Raji (cell line): ENCODE measurements around the gene TPST2.
A peak's percentile ranks its signal among the peaks of the same experiment; 100 is the strongest.

Experiments used
- POLR2A ChIP-seq: IDR thresholded peaks from 2 replicates; pipeline ENCODE4 v1.6.1; 2011; ENCODE audit warnings: low read depth, low read length, control low read depth; ENCODE audit not compliant: insufficient read depth

Gene TPST2

GRCh38 chr22:26593763-26594162, 3.8 kb upstream of the TPST2 start:
- no peak for TF ChIP-seq POLR2A

GRCh38 chr22:26592421-26592891, 2.5 kb upstream of the TPST2 start:
- no peak for TF ChIP-seq POLR2A

- TF ChIP-seq POLR2A = no peak
Observed at GRCh38 chr22:26589367-26589844, 526 bp downstream of the TPST2 start.

- TF ChIP-seq POLR2A = no peak
Observed at GRCh38 chr22:26588729-26589366, 1.1 kb downstream of the TPST2 start.

- TF ChIP-seq POLR2A = no peak
Observed at GRCh38 chr22:26587991-26588613, 1.8 kb downstream of the TPST2 start.

- no peak for TF ChIP-seq POLR2A
Observed at GRCh38 chr22:26586556-26587325, 3.2 kb downstream of the TPST2 start.

GRCh38 chr22:26585104-26585790, 4.7 kb downstream of the TPST2 start:
- TF ChIP-seq POLR2A = no peak

- TF ChIP-seq POLR2A = no peak
Observed at GRCh38 chr22:26584010-26584409, 5.9 kb downstream of the TPST2 start.

GRCh38 chr22:26581633-26582168, 8.2 kb downstream of the TPST2 start:
- TF ChIP-seq POLR2A = no peak

- TF ChIP-seq POLR2A = no peak
Observed at GRCh38 chr22:26581026-26581425, 8.9 kb downstream of the TPST2 start.

- no peak for TF ChIP-seq POLR2A
Observed at GRCh38 chr22:26580240-26580962, 9.5 kb downstream of the TPST2 start.

- 0 out of 2 replicates have a peak, but pooled peaks have one; percentile 19 for TF ChIP-seq POLR2A
Observed at GRCh38 chr22:26579331-26579886, 10.5 kb downstream of the TPST2 start.

GRCh38 chr22:26577081-26577480, 12.9 kb downstream of the TPST2 start:
- TF ChIP-seq POLR2A = no peak
